CD4-positive, alpha-beta T cell treated with Interleukin-6 for 4 hours (primary cell): ENCODE data around the gene CIDEB.
"Not testable (repeated sequence)": the region's sequence is repeated elsewhere in the genome, so short reads cannot be mapped to it uniquely, and the experiment has no call there.

Source experiments
- DNase-seq: peaks from one replicate; pipeline ENCODE4 v3.0.0-alpha.2; 2020; ENCODE audit warnings: mixed read lengths

CIDEB gene

DNA sequence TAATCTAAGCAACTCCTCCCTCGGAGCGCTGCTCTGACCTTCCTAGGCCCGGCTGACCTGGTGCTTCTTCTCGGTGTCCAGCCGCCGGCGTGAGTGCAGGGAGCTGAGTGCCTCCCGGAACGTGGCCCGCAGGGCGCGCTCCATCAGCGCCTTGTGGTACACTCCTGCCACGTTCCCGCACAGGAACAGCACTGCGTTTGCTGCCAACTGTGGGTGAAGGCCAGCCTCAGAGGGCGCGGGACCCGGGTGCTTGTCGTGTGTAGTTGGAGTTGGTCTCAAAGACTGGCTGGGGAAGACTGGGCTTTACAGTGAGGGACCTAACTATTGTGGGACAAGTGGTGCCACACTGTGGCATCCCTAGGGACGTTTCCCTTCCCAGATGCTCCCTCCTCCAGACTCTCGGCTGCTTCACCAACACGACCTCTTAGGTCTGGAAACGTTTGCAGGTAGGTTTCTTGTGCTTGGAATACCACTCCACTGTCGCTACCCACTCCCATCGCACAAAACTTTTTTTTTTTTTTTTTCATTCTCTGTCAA lies 24.0 kb upstream of the CIDEB start:
- DNase-seq = no peak

DNA sequence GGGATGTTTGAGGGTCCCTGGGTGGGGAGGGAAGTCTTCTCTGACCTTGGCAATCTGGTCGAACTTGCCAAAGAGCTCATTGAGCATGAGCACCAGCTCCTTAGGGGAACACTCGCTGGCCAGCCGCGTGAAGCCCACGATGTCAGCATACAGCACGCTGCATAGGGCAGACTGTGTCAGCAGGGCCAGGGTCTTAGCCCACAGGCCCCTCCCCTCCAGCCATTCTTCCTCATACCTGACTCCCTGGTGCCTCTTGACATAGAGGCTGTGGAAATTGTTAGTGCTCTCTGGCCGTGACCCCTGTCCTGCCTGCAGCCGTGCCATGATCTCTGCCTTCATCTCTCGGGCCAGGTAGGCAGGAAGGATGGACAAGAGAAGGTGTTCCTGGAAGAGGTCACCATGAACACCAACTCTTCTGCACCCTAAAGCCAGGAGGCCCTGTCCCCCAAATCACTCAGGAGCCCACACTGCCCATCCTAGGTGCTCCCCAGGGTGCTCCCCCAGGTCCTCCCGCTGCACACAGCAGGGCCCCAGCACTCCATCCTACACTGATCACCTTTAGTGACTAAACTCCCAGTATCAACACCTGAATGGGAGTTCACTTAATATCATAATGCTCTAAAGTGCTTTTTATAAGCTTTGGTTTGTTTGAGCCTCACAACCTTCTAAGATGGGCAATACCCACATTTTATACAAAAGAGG lies 23.3 kb upstream of the CIDEB start:
- no peak for DNase-seq

DNA sequence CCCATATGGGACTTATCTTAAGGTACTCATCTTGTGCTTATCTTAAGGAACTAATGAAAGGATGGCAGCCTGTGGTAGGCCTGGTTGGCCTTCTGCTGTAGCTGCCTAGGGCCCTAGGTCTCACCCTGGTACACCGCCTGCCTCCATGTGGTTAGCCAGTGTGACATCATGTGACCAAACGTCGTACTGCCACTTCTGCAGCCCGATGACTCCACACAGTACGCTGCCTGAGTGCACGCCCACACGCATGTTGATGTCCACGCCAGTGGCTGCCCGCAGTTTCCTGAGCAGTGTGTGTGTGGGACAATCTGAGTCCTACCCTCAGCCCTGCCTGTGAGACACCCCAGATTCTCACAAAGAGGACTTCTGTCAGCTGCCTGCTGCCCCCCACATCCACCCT lies 22.0 kb upstream of the CIDEB start:
- DNase-seq = peak; percentile 59

DNA sequence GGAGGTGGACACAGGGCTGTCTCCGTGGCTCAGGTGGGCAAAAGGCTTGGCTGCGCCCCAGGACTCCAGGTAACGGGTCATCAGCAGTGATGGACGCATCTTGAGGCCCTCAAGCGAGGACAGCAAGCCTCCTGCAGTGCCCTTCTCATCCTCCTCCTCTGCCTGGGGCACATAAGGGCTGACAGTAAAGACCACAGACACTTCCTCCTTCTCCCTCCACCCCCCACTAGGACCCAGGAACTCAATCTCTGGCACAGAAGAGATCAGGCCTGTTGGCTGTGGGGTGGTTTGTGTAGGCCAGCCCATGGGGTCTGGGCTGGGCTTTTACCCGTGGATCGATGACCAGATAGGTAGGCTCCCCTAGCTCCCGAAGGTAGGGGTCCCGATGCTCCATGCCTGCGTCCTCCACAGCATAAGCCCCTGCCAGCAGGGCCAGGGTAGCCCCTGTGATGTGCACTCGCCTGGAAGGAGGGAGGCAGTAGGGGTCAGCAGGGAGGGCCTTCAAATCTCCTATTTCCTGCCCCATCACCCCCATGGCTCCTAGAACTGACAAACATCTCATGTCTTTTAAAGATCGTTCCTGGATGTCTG lies 21.4 kb upstream of the CIDEB start:
- no peak for DNase-seq

DNA sequence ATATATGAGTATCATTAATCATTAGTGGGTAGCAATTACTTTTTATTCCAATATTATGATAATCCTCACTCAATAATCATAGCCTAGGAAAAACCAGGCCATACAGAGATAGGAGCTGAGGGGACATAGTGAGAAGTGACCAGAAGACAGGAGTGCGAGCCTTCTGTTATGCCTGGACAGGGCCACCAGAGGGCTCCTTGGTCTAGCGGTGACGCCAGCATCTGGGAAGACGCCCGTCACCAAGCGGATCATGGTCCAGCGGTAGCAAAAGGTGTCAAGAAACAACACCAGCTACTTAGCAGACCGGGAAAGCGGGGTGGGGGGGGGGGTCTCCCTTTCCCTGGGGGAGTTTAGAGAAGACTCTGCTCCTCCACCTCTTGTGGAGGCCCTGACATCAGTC lies 20.1 kb upstream of the CIDEB start:
- not testable (repeated sequence) for DNase-seq

DNA sequence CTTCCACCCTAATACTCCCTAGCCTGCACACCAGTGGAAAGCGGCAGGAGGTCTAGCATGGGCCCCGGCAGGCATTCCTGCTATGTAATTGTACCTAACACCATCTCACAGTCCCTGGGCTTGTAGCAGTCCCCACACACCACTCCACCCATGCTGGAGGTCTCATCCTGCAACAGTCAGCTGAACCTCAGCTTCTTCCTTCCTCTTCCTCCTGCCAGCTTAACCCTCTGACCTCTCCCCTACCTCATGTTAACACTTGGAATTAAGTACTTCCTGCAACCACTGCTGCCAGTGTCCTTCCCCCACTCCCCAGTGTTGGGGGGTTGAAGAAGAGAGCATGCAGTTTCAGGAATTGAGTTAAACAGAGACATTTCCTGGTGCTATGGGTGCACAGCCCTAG lies 19.5 kb upstream of the CIDEB start:
- DNase-seq = no peak

DNA sequence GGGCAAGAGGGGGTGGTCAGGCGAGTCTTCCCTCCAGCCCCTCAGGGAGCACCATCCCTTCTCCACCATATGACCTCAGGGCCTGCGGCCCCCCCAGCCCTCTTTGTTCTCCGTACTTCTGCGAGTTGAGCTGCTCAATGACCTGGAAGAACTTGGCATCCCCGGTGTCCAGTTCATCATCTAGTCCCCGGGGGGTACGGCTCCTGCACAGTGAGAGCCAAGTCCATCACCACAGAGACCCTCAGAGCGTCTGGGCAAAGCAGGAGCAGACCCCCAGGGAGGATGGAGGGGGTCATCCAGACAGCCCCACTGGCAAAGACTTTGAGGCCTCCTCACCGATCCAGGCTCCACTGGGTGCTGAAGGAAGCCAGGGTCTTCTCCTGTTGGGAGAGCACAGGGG lies 18.2 kb upstream of the CIDEB start:
- DNase-seq = no peak

DNA sequence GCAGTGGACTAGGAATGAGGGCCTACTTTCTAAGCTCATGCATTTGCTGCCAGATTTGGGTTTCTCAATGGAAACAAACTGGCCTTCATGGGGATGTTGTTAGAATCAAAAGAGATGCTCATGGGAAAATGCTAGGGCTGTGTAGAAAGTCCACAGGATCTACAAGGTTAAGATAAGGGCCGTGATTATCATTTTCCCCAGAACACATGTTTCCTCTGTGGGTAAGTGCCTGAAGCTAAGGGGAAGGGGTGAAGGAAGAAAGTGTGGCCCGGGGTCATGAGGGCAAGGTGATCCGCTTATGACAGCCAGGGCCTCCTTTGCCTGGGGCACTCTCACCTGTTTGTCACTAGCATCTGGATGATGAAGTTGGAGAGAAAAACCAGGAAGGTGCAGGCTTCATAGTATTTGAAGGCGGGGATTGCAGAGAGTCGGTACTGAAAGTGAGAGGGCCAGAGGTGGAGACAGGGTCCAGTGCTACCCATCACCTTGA lies 17.3 kb upstream of the CIDEB start:
- no peak for DNase-seq

DNA sequence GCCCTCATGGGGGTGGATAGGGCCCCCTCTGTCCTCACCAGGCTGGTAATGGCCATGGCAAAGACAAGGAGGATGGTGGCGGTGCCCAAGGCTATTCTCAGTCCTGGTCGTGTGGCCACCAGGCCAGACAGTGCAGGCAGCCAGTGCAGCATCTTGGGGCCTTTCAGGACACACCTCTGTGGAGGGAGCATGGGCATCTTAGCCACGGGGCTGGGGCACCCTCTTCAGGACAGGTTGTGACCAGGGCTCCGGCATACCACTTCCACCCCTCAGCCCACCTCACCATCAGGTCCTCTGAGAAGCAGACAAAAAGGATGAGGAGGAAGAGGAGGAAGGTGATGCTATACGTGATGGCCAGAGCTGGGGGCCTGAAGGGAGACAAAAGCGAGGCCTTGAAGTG lies 16.2 kb upstream of the CIDEB start:
- DNase-seq = no peak

DNA sequence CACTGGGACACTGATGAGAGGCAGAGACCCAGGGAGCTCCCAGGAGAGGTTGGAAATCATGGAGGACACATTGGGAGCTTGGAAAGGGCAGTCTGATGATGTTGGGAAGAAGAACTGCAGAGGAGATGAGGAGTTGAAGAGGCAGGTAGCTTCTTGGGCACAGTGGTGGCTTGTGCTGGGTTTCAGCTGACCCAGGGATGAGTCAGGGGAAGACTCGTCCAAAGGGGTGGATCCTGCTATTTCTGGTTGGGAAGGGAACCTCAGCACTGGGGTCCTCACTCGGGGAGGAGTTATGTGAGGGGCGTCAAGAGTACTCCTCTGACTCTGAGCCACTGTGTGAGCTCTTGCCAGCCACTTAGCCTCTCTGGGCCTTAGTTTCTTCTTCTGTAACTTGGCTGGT lies 15.6 kb upstream of the CIDEB start:
- DNase-seq = no peak

DNA sequence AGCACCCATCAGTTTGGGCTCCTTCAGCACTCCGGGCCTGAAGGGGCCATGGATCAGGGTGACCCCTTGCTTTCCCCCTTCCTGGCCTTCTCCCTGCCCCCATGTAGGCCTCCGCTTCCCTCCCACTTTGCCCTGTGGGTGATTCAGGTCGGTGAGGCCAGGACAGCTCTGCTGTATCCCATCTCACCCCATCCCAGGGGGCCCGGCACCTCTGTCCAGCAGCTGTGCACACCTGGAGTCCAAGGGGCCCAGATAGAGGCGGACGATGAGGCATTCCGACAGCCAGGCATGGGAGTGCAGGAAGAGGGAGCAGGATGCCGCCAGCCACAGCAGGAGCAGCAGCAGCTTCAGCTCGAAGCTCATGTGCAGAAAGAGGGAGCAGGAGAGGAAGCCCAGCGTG lies 14.9 kb upstream of the CIDEB start:
- DNase-seq = no peak

DNA sequence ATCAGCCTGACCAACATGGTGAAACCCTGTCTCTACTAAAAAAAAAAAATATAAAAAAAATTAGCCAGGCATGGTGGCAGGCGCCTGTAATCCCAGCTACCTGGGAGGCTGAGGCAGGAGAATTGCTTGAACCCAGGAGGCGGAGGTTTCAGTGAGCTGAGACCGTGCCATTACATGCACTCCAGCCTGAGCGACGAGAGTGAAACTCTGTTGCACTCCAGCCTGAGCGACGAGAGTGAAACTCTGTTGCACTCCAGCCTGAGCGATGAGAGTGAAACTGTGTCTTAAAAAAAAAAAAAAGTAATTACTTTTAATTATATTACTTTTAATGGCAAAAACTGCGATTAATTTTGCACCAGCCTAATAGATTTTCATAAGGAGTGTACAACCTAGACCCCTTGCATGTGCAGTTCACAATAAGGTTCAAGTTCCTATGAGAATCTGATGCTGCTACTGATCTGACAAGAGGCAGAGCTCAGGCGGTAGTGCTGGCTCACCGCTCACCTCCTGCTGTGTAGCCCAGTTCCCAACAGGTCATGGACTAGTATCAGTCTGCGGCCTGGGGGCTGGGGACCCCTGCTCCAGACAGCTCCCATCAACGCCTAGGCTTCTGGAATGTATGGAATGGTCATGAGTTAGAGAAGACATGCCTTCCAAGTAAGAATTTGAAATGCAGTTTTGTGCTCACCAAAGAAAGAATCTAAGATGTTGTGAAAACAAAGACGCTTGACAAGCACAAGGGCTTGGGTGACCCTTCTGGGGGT lies 13.6 kb upstream of the CIDEB start:
- DNase-seq = no peak

DNA sequence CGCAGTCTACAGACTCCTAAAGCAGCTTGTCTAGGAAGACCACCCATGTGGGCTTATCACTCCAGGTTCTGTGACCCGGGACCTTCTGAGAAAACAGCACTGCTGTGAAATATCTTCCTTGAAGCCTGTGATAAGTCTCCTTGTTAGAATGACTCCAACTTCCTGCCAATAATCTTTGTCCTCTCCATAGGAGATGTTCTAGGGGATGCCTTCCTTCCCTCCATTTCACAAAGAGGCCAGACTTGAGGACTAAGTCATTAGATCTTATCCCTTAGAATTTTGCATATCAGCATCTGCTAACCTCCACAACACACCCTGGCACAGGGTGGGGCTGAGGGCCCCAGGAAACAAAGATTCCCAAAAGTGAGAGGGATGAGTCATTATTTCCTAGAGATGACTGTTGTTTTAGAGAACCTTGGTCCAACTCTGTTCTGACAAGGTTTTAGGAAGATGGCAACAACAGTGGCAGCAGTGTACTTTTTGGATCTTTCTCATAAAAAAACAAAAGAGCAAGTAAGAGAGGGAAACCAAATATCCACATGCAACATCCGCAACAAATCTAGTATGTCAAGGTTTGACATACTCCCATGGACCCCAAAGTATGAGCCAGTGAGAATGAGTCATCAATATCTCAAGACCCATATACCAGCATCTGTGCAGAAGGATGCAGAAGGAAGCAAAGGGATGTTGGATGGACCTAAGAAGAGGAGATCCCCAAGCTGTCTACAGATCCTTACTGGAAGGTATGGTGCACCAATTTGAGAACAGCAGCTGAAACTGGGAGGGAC lies 9.6 kb upstream of the CIDEB start:
- no peak for DNase-seq

DNA sequence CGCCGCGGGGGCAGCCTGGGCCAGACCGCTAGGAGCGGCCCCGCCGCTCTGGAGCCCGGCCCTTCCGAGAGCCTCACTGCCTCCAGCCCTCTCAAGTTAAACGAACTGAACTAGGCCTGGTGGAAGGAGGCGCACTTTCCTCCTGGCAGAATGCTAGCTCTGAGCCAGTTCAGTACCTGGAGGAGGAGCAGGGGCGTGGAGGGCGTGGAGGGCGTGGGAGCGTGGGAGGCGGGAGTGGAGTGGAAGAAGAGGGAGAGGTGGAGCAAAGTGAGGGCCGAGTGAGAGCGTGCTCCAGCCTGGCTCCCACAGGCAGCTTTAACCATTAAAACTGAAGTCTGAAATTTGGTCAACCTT lies 8.8 kb upstream of the CIDEB start:
- DNase-seq = no peak

DNA sequence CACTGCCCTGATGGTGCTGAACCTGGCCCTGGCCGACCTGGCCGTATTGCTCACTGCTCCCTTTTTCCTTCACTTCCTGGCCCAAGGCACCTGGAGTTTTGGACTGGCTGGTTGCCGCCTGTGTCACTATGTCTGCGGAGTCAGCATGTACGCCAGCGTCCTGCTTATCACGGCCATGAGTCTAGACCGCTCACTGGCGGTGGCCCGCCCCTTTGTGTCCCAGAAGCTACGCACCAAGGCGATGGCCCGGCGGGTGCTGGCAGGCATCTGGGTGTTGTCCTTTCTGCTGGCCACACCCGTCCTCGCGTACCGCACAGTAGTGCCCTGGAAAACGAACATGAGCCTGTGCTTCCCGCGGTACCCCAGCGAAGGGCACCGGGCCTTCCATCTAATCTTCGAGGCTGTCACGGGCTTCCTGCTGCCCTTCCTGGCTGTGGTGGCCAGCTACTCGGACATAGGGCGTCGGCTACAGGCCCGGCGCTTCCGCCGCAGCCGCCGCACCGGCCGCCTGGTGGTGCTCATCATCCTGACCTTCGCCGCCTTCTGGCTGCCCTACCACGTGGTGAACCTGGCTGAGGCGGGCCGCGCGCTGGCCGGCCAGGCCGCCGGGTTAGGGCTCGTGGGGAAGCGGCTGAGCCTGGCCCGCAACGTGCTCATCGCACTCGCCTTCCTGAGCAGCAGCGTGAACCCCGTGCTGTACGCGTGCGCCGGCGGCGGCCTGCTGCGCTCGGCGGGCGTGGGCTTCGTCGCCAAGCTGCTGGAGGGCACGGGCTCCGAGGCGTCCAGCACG lies 8.2 kb upstream of the CIDEB start:
- no peak for DNase-seq

DNA sequence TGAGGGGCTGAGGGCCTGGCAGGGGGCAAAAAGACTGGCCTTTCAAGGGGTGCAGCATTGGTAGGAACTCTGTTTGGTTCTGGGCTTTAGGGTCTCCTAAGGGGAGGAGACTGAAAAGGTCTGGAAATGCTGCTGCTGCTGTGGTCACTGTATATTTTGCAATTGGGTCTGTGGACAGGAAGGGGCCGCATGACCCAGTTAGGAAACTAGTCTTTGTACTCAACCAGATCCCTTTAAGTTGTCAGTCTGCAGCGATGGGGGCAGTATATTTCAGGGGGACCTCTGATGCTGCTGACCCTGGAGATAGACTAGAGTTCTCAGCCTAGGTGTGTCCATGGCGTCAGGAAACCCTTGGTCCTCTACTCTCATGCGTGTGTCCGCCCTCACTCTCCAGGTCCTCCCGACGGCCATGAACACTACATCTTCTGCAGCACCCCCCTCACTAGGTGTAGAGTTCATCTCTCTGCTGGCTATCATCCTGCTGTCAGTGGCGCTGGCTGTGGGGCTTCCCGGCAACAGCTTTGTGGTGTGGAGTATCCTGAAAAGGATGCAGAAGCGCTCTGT lies 7.5 kb upstream of the CIDEB start:
- DNase-seq = no peak

DNA sequence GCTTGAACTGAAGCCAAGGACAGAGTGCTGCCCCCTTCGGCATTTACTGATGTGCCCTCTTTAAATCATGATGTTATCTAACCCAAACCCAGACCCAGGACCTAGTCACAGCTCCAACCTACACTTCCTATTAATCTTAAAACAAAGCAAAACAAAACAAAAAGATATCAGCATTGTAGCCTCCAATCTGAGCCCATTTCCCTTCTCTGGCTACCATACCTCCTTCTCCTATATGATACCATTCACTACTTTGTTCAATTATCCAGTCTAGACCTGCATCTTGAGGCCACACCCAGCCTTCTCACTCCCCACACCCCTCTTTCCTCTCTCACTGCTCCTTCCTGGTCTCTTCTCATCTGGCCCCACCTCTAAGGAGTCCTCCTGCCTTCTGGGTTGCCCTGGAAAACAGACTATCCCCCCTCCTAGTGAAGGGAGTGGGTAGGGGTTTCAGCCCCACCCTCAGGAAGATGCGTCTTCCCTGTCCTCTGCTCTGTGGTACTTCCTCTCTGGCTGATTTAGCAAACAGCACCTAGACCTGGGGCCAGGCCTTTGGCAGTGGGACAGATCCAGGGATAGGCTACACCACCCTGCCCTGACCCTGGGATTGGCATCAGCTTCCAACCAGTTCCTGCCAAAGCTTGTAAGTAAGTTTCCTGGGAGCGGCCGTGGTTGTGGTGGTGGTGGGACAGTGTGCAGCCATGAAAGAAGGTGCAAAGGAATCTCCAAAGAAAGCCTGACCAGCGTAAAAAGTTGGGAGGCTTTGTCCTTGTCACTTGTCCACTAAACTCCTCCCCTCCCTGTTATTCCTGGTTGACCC lies 6.8 kb upstream of the CIDEB start:
- DNase-seq = no peak

DNA sequence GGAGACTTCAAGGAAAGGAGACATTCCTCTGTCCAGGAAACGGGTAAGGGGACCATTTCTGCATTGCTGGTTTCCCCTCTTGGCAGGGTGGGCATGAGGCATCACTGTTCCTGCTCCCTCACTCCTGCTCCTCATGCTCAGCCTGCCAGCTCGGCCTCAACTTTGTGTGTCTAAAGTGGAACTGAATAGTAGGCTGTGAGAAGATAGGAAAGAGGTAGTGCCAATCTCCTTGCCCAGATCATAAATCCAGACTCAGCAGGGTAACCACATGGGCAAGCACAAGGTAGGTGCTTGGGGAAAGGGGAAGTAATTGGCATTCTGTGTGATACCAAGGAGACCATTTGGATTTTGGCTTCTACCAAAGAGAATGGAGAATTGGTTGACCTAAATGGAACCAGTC lies 6.1 kb upstream of the CIDEB start:
- no peak for DNase-seq

DNA sequence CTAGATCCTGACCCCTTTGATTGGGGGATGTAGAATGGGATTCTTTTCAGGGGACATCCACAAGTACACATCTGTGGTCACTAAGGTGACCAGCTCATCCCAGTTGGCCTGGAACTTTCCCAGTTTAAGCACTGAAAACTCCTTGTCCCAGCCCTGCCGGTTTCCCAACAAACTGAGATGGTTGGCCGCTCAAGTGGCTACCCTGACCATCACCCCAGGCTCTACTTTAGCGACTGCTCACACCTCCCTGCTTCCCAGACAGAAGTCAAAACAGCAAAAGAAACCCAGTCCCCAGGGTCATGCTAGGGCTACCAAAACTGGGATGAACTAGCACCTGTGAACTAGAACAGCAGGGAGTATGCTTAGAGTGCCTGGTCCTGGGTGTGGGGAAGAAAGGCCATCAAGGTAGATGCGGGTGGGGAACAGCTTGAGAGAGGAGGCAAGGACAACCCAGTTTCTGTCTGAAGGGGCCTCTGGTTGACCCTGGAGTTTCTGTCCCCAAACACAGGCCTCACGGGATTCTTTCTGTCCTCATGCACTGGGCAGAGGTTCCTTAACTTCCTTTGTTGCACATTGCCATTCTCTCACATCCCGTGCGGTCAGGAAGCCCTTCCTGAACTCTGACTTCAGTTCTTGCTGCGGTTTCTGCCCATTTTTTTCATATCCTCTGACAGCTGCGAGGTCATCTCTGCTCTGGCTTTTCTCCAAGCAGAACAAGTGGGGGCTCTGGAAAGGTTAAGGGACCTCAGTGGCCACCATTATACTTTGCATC lies 5.1 kb upstream of the CIDEB start:
- peak; percentile 53 for DNase-seq
